ENCODE results near the gene NUBPL.
"Not testable (repeated sequence)": the region's sequence is repeated elsewhere in the genome, so short reads cannot be mapped to it uniquely, and the experiment has no call there.

NUBPL gene

DNA sequence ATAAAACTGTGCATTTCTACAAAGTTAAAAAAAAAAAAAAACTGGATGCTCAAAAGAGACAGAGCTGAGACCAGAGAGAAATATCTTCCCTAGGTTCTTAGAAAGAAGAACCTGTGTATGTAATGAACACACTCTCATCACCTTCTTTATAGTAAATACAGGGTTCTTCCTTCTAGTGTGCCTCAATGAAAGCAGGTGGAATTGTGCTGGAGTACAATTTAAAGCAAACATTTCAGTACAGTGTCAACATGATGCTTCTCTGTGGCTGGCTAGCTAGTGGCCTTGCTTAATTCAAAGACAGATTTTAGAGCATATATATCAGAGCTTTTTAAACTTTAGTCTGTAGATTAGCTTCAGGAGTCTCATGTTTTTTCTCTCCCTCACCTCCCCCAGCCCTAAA, 266.1 kb downstream of the NUBPL start:
- no peak for DNase-seq

DNA sequence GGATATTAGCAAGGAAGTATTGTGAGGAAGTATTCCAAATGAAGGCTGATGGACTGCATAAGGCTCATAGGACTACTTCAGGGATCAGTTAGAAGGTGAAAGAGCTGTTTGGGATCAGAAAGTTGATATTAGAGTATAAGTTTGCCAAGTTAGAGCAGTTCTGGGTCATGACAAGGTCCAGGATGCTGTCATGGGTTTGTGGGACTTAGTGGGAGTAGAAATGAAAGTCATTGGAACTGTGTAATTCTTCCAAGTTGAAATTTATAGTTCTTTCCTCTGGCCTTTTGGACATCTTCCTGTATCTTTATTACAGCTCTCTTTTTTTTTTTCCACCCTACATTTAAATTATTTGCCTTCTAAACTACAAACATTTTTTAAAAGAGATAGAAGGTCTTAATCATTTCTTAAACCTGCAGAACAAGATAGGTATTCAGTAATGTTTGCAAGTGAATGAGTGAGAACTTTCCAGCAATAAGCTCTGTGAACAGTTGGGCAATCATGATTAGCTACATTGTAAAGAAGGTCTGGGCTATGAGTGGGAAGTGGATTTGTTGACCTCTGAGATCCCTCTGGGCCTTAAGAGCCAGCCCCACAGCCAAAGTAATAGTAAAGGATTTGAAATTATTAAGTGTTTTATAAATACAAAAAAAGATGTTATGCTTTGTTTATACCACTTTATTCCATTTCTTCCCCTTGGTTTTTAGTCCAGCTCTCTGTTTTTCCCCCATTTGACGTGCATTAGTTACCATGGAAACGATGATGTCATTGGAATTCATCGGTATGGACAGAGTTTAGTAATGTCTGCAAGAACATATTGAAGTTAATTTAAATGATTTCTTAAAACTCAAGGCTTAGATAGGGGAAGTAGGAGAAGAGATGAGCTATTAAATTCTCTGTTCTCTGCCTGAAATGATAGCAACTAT, 268.0 kb downstream of the NUBPL start:
- DNase-seq, result no peak

DNA sequence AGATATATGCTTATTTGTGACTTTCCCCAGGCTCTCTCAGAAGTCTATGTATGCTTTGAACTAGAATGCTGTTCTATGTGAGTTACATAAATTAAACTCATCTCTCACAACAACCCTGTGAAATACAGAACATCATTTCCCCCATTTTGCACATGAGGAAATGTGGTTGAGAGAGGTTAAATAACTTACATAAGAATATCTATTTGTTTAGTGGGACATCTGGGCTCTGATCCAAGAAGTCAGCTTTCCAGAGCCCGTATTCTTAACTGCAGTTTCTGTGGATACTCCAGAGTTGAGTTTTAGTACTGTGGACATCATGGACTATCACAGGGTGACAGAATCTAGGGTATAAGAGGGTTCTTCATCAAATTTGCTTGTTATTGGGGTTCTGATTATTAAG, 273.4 kb downstream of the NUBPL start:
- DNase-seq, result no peak

DNA sequence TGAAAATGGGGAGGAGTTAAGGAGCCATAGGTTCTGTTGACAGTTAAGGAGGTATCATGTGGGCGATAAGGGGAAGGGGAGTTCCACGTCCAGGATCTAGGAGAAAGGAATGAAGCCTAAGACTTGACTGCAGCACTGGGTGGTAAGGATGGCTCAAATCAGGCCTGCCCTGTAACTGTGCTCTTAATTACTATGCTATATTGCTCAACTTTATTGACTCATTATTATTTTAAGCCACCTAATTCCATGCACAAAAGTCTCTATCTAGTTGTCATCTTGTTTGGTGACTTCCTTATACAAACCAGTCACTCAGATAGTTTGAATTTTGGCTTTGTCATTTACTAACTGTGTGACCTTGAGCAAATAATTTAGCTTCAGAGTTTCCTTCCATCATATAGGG, 273.8 kb downstream of the NUBPL start:
- DNase-seq, result no peak

DNA sequence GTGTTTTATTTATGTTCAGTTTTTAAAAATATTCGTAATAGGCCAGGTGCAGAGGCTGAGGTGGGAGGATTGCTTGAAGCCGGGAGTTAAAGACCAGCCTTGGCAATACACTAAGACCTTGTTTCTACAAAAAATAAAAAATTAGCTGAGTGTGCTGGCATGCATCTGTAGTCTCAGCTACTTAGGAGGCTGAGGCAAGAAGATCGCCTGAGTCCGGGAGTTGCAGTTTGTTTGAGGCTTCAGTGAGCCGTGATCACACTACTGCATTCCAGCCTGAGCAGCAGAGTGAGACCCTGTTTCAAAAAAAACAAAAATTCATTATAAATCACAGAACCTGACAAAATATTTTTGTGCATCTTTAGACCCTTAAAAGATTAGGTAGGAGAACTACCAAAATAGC, 275.8 kb downstream of the NUBPL start:
- DNase-seq, result no peak

DNA sequence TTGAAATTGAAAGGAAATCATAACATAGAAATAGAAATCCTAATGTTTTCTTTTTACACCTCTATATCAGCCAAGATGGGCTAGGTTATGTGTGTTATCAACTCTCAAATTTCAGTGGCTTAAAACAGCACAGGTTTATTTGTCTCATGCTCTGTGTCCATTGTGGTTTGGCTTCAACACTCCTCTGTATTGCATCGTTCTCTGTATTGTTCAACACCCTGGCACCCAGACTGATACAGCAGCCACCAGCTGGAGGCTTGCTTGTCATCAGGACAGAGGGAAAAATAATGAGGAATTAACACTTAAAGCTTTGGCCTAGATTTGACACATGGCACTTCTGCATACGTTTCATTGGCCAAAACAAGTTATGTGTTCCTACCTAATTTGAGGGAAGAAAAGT, 281.7 kb downstream of the NUBPL start:
- no peak for DNase-seq

DNA sequence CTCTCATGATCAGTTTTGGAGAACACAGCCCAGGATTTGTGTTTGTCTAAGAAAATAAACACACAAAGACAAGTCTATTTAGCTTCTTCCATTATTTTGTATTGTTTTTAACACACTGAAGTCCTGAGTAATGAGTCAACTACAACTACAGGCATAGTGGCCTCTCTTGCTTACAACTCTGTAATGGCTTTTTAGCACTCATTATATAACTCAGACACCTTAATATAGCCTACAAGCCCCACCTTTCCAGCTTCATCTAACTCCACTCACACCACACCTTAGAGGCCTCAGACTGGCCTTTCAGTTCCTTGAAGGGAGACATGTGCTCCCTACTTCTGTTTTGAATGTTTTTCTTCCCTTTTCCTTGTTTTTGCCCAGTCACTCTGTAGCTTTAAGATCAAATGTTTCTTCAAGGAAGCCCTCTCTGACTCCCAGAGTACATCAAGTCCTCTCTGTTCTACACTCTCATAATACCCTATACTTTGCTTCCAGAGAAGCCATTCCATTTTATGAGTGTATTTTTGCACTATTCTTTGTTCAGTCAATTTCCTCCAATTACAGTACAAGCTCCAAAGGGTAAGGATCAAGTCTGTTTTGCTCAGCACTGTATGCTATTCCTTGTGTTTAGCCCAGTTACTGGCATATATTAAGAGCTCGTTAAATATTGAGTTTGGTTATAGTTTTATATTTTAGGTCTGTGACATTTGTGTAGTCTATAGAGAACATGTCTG, 282.3 kb downstream of the NUBPL start:
- DNase-seq, result no peak

DNA sequence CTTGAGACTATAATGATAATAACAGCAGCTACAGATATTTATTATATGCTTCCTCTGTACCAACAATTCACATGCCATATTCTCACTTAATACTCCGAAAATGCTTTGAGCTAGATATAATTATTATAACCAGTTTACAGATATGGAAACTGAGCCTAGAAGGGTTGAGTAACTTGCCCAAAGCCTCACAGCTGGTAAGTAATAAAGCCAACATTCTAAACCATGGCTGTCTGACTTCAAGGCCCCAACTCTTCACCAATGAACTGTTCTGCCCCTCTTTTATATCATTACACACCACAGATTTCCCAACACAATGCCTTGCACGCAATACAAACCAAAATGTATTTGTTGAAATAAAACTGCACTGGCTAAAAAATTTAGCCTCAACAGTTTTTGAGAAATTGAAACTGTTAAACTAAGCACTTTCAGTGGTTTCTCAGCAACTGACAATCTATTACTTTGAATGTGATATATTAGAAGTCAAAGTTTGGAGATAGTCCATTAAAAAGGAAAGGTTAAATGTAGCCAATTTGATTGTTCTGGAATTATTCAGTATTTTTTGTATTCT, 293.4 kb downstream of the NUBPL start:
- DNase-seq, result no peak

DNA sequence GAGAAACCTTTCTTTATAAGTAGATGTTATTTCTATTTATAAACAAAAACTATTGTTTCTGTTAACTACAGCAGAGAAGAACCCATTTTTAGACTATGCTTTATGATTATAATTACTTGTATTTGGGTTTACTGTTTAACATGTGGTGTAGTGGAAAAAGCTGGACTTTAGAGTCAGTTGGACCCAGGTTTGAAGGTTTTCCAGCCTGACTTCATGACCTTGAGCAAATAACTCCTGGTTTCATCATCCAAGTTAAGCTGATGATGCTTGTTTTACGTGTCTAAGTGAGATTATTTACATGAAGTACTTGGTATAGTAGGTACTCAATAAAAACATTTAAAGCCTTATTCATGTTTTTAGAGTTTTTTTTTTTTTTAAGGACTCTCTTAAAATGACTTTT, 294.1 kb downstream of the NUBPL start:
- no peak for DNase-seq

DNA sequence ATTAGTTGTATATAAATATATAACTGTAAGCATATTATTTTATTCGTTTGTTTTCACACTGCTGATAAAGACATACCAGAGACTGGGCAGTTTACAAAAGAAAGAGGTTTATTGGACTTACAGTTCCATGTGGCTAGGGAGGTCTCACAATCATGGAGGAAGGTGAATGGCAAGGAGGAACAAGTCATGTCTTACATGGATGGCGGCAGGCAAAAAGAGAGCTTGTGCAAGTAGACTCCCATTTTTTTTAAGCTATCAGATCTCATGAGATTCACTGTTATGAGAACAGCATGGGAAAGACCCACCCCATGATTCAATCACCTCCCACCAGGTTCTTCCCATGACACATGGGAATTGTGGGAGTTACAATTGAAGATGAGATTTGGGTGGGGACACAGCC, 294.8 kb downstream of the NUBPL start:
- not testable (repeated sequence) for DNase-seq

DNA sequence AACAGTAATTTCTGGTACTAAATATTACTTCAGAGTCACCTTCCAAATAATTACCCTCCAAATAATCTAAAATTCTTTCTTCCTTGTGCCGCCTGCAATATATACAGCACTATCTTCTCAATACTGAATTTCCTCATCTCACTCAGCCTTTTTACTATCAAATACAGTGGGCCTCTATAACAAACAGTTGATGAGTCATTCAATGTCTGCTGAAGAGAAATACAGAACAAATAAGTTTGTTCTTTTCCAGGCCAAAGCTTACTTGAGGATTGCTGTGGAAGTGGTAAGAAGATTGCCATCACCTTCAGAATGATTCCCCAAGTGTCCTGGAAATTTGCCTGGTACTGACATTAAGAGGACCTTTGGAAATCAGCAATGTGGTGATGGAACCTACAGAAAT, 297.7 kb downstream of the NUBPL start:
- no peak for DNase-seq

DNA sequence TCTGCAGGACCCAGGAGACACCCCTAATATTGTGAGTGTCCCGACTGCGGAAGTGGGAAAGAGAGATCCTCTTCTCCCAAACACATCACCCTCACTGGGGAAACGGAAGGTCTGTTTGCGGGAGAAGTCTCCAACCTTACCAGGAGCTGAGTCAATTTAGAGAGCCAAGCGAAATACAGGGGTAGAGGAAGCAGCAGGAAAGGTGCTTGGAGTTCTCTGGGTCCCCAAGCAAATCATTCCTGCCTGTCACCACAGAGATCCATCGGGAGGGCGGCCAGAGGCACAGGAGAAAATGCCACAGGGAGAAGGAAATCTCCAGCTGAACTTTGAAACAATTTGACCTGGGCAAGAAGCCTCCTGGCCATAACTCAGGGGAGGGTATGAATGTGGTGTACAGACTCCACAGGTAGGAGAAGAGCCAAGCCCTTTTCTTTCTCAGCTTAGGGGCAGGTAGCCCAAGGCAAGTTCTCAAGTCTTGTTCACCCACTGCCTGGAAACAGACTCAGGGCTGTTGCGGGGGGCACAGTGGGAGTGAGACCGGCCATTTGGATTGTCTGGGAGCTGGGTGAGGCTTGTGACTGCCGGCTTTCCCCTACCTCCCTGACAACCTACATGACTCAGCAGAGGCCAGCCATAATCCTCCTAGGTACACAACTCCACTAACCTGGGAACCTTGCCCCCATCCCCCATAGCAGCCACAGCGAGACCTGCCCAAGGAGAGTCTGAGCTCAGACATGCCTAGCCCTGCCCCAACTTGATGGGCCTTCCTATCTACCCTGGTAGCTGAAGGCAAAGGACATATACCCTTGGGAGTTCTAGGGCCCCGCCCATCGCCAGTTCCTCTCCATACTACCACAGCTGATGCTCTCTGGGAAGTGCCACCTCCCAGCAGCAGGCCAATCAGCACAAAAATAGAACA, 304.0 kb downstream of the NUBPL start:
- no peak for DNase-seq

DNA sequence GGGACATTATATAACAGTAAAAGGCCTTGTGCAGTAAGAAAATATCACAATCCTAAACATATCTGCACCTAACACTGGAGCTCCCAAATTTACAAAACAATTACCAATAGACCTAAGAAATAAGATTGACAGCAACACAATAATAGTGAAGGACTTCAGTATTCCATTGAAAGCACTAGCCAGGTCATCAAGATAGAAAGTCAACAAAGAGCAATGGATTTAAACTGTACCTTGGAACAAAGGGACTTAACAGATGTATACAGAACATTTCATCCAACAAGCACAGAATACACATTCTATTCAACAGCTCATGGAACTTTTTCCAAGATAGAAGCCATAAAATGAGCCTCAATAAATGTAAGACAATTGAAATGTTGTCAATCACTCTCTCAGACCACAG, 306.4 kb downstream of the NUBPL start:
- no peak for DNase-seq

DNA sequence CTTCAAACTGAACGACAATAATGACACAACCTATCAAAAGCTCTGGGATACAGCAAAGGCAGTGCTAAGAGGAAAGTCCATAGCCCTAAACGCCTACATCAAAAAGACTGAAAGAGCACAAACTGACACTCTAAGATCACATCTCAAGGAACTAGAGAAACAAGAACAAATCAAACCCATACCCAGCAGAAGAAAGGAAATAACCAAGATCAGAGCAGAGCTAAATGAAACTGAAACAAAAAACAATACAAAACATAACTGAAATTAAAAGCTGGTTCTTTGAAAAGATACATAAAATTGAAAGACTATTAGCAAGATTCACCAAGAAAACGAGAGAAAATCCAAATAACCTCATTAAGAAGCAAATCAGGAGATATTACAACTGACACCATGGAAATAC, 306.9 kb downstream of the NUBPL start:
- not testable (repeated sequence) for DNase-seq

DNA sequence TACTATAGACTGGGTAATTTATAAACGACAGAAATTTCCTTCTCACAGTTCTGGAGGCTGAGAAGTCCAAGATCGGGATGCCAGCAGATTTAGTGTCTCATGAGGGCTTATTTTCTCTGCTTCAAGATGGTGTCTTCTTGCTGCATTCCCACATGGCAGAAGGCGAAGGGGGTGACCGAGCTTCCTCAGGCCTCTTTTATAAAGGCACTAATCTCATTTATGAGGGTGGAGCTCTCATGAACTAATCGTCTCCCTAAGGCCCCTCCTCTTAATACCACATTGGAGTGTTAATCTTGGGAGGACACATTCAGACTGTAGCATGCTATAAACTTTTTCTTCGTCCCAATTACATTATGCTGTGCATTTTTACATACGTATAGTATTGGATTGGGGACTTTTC, 315.5 kb downstream of the NUBPL start:
- no peak for DNase-seq

DNA sequence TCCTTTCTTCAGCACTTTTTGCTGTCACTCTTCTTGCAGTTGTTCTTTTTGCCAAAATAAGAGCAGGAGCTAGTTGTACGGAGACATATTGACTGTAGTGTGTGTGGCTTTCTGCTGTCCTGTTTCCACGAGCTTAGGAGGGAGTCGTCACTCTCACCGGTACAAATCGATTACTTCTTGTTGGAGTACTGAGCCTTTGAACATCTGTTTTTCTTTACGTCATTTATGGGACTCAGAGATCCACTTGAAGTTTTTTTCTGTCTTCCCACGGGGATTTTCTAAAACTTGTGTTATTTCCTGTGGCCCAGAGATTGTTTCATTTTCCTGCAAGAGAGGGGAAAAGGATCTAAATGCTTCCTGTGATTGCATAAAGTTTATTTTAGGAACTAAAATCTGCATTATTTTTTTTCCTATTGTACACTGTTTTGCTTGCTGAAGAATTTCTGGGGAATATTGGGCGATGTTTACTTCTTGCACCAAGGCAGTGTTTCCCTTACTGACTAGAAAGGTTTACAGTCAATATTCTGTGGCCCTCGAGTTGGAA, 316.1 kb downstream of the NUBPL start:
- no peak for DNase-seq

DNA sequence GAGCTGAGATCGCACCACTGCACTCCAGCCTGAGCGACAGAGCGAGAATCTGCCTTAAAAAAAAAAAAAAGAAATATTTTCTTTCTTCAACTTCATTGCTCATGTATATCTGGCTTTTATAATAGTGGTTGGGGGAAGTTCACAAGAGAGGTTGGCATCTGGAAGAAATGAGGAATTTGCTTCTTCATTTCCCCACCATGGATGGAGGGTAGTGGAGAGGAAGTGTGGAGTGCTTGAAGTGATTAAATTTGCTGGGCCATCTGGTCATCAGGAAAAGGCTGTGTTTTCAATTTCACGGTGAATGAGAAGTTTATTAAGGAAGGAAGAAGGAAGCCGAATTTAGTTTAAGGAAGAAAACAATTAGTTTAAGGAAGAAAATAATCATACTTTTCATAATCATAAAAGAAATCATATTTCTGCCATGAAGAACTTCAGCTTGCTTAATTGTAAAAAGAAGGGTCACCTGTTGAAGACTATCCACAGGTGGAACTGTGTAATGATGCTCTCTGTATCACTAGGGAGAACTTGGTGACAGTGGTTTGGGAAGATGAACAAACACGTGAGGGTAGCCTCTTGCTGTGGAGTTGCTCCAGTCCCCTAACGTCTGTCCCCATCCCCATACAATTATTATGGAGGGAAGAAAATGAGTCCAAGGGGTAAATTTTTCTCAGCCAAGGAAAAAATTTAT, 318.6 kb downstream of the NUBPL start:
- no peak for DNase-seq

DNA sequence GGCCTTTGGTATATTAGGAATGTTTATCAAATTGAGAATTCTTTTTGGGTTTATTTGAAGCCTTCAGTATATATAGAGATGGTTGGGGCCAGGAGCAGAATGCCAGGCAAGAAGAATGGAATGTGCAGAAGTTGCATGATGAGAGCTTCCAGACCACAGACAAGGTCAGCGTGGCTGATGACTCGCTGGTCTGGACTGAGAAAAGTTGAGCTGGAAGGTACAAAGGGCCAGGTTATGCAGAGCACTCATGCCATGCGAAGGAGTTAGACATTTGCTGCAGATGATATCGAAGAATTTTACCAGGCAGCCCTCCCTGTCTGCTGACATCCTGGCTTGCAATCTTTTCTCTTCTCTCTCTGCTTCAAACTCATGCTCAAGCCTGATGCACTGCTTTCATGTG, 319.7 kb downstream of the NUBPL start:
- DNase-seq, result no peak

DNA sequence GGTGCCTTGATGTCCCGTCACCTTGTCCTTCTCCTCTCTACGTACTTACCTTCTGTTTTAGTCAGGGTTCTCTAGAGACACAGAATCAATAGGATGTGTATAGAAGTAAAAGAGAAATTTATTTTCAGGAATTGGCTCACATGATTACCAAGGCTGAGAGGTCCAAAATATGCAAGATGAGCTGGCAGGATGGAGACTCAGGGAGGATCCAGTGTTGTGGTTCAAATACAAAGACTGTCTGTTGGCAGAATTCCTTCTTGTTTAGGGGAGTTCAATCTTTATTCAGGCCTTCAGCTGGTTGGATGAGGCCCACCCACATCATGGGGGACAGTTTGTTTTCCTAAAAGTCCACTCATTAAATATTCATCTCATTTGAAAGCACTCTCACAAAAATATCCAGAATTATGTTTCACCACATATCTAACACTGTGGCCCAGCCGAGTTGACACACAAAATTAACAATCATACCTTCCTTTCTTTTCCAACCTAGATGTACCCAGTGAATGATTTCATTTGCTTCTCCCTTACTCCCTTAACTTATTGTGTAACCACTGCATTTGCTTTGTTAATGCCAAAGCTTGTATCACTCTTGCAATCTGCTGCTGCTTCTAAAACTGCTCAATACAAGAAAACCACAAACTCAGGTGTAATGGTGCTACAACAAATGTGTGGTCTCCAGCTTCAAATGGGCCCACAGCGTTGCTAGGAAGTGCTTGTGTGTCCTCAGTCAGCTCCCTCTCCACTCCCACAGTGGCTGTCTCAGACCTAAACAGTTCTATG, 320.5 kb downstream of the NUBPL start:
- no peak for DNase-seq

DNA sequence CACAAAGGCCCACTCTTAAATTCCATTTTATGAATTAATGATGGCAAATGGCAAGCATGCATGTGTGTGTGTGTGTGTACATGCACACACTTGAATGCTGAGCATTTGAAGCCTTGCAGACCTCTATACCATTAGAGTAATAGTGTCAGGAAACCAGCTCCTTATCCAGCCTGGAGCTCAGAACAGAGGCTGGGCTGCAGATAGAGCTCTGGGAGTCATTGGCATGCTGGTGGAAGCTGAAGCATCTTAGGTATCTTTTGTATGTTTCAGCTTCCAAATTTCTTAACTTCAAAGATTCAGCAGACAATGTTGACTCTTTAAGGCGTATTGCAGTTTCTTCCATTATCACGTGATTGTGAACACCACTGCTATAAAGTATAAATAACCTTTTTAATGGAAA, 323.0 kb downstream of the NUBPL start:
- no peak for DNase-seq

DNA sequence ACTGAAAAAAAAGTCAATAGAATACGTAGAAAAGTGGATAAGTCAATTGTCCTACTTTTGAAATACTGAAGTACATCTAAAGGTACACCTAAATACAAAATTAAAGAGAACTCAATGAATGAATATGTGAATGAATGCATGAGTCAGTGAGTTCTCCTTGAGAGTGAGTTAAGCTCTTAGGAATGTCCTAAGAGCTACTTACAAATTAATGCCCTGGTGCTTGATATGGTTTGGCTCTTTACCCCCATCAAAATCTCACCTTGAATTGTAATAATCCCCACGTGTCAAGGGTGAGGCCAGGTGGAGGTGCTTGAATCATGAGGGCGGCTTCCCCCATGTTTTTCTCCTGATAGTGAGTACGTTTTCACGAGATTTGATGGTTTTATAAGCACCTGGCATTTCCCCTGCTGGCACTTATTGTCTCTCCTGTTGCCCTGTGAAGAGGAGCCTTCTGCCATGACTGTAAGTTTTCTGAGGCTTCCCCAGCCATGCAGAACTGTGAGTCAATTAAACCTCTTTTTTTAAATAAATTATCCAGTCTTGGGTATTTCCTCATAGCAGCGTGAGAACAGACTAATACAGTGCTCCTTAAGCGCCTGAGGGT, 323.7 kb downstream of the NUBPL start:
- DNase-seq, result no peak

All from activated T-cell treated with anti-CD3 and anti-CD28 coated beads for 4 hours (primary cell).